Measurements from ENCODE around the gene HAX1. TPM values are rescaled to one million over a fixed set of nuclear protein-coding genes. Genes with fewer than 3 reads are reported as not detected.

HAX1 gene
- total RNA-seq, 1 experiment from 2014 or later: 80.4 TPM

DNA sequence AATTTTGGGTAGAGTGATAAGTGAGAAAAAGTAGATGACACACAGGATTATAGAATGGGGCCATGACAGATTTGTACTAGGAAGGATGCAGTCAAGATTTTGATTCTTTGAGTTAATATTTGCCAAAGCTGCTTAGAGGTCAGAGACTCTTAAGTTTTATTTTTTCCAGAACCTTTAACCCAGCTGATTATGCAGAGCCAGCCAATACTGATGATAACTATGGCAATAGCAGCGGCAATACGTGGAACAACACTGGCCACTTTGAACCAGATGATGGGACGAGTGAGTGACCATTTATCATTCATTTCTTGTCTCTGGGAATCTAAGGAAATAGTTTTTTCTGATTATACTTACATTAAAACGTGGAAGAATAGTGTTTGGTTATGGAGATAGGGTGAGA, 35.6 kb upstream of the HAX1 start:
- Histone ChIP-seq H3T11ph (ENCODE audit: low read length) (no peak overlapping the region), H2BK12ac (ENCODE audit: insufficient read length, low read depth, low read length) (no peak overlapping the region), H3K9me3 (ENCODE audit: control insufficient read depth, low read depth, low read length) (no peaks in the 10 kb centered on the region), H2AFZ (ENCODE audit: low read length) (no peak overlapping the region), H2BK15ac (ENCODE audit: low read depth, low read length) (no peak overlapping the region), H2BK120ac (ENCODE audit: low read depth, low read length, poor library complexity, severe bottlenecking) (no peak overlapping the region), H3K4me1 (ENCODE audit: insufficient read depth, low read length) (no peaks in the 10 kb centered on the region), H3K18ac (ENCODE audit: insufficient read length, low read depth, low read length) (no peak overlapping the region), H4K91ac (ENCODE audit: insufficient read length, low read depth, low read length) (no peak overlapping the region), H4K5ac (ENCODE audit: insufficient read length, low read depth, low read length) (no peak overlapping the region), H3K4me2 (ENCODE audit: insufficient read depth, insufficient read length, low read length) (no peak overlapping the region), H3K4ac (ENCODE audit: low read depth, low read length) (no peak overlapping the region), H2AK5ac (ENCODE audit: insufficient read length, low read length) (no peak overlapping the region), H3K23ac (ENCODE audit: insufficient read length, low read depth, low read length) (no peak overlapping the region), H3K56ac (ENCODE audit: insufficient read length, low read depth, low read length) (no peak overlapping the region), H4K8ac (replicated peaks; ENCODE audit: insufficient read length, low read depth, low read length) (no peak overlapping the region), H4K20me1 (ENCODE audit: control insufficient read depth, insufficient read depth, insufficient read length) (no peaks in the 10 kb centered on the region), H3K14ac (ENCODE audit: insufficient read depth, low read length) (no peak overlapping the region), H2BK5ac (ENCODE audit: insufficient read length, low read length) (no peak overlapping the region), H3K79me2 (ENCODE audit: insufficient read depth, low read length) (peaks cover 6% of the 10 kb centered on the region; the same call in 1 of the 2 replicates), H3K23me2 (ENCODE audit: insufficient read length, low read depth, low read length, poor library complexity, severe bottlenecking) (no peaks in the 10 kb centered on the region), H3K27me3 (ENCODE audit: insufficient read depth, low read length) (no peaks in the 10 kb centered on the region), H3K27ac (ENCODE audit: insufficient read length, low read depth, low read length) (no peak overlapping the region), H2BK20ac (ENCODE audit: low read depth, low read length, poor library complexity, severe bottlenecking) (no peak overlapping the region), H3K9ac (ENCODE audit: extremely low read depth, insufficient read length, low read length) (no peak overlapping the region), H3K79me1 (ENCODE audit: insufficient read depth, low read depth, low read length, poor library complexity, severe bottlenecking) (peaks cover 5% of the 10 kb centered on the region)
- no peak for TF ChIP-seq CTCF (conservative IDR thresholded peaks at IDR 0.05)
- Mint-ChIP-seq H3K9me3 (no peaks in the 10 kb centered on the region), H3K36me3 (ENCODE audit: insufficient read depth in 1 of 3, low read depth in 3 of 3) (peaks cover 50 to 90% (median 89%) of the 10 kb centered on the region in 3 experiments; a peak in 6 of 7 replicates), H3K4me1 (no peaks in the 10 kb centered on the region), H3K27me3 (ENCODE audit: low read depth) (no peaks in the 10 kb centered on the region), H3K4me3 (no peak overlapping the region), H3K27ac (no peak overlapping the region)
- WGBS (ENCODE audit: extremely low coverage, insufficient read length, low lambda C conversion rate): 100% methylated on average over 1 of the region's 4 CpGs
- no peak for DNase-seq
